Activated CD4-positive, CD25-positive, alpha-beta regulatory T cell (primary cell): ENCODE data around the gene TFF3.

ENCODE experiments used
- DNase-seq, 4 experiments: peaks; one replicate each; lab custom pipeline; 2025; lab: John Stamatoyannopoulos, UW

TFF3 gene

DNA sequence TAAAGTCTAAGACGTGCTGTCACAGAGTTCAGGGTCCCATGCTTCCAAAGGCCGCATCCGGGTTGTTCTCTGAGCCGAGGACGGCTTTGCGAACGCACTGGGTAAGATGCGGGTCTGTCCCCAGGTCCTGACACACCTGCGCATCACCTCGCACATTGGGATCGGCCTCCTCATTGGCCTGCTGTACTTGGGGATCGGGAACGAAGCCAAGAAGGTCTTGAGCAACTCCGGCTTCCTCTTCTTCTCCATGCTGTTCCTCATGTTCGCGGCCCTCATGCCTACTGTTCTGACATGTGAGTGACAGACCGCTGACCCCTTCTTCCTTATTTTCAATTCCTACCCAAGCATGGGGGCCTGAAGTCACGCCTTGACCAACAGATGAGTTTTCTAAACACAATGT is 25.3 kb downstream of the TFF3 start:
- no peak for DNase-seq

- DNase-seq = no peak
Measured at GRCh38 chr21:42288962-42289361, 26.2 kb downstream of the TFF3 start.

GRCh38 chr21:42287193-42288083 is 27.8 kb downstream of the TFF3 start:
- DNase-seq = no peak

DNA sequence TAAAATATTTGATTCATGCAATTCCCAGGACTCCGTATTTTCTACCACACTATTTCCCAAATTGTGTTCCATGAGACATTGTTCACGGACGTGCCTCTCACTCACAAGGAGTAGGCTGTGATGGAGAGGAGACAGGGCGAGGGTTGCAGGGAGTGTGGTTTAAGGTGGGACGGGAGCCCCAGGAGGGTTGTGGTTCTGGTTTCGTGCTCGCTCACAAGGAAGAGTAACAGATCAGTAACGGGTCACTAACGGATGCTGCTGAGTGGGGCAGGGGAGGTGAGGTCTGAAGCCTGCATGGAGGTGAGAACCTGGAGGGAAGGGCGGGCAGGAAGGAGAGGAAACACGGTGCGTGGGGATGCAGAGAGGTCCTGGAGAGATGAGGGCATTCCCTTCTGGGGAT is 28.8 kb downstream of the TFF3 start:
- DNase-seq = no peak

GRCh38 chr21:42285569-42286245 is 29.5 kb downstream of the TFF3 start:
- DNase-seq = no peak

DNA sequence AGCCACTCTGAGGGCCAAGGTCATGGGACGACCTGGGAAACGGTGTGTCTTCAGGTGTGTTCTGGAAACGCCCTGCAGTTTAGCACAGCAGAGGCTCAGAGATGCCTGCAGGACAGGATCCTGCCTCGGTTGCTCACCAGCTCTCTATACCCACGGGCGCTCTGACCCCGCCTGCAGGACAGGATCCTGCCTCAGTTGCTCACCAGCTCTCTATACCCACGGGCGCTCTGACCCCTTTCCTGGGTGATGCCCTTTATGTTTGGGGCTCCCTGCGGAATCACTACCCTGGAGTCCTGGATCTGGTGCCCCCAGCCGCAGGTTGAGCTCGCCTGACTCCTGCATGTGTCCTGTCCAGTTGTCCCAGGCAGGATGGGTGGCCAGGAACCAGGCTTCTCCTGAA is 32.5 kb downstream of the TFF3 start:
- no peak for DNase-seq

DNA sequence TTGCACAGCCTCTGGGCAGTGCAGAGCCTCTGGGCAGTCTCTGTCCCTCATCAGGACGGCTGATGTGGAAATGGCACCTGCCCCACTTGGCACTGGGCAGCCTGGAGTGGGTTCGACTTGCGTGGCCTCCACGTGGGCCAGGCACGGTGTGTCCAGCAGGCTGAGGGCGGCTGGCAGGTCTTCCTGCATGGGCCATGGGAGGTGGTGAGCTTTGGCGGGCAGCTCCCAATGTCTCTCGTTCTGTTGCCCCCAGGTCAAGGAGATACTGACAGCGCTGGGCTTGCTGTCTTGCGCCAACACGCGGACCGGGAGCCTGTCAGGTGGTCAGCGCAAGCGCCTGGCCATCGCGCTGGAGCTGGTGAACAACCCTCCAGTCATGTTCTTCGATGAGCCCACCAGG is 33.2 kb downstream of the TFF3 start:
- DNase-seq = no peak

GRCh38 chr21:42281181-42281680 is 34.0 kb downstream of the TFF3 start:
- DNase-seq = no peak

GRCh38 chr21:42280356-42281180 is 34.6 kb downstream of the TFF3 start:
- no peak for DNase-seq

DNA sequence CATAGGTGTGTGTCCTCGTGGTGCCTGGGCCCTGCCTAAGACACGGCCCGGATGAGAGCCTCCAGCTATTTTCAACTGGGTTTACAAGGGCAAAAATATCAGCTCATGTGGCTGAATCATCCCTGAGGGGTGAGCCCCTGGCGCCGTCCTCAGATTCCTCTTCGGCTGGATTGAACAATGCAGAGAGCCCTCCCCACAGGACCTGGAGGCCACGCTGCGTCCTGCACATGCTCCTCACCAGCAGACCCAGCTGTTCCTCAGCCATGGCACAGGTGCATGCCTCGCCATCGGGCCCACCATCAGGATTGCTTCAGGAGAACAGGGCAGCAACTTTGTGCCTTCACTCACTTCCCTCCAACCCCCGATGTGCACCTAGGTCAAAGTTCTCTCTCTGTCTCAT is 35.3 kb downstream of the TFF3 start:
- no peak for DNase-seq

GRCh38 chr21:42279341-42279871 is 35.8 kb downstream of the TFF3 start:
- no peak for DNase-seq

GRCh38 chr21:42278451-42279149 is 36.6 kb downstream of the TFF3 start:
- no peak for DNase-seq

DNA sequence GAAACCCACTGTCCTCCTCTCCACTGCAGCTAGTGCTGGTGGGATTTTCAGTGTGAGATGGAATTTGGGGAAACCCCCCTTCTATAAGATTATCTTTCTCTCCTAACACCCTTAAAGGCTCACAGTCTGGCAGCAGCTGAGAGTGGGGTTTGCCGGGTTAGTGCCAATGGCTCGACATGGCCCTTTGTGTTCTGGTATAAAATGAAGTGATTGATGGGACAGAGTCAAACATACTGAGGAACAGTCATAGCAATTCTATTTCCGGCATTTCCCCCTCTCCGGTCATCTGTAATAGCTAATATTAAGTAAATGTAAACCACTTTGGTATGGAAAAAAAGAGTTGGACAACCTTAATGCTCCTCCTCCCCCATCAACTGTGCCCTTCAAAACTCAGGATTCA is 37.6 kb downstream of the TFF3 start:
- DNase-seq = no peak

GRCh38 chr21:42276526-42277154 is 38.6 kb downstream of the TFF3 start:
- DNase-seq = no peak

DNA sequence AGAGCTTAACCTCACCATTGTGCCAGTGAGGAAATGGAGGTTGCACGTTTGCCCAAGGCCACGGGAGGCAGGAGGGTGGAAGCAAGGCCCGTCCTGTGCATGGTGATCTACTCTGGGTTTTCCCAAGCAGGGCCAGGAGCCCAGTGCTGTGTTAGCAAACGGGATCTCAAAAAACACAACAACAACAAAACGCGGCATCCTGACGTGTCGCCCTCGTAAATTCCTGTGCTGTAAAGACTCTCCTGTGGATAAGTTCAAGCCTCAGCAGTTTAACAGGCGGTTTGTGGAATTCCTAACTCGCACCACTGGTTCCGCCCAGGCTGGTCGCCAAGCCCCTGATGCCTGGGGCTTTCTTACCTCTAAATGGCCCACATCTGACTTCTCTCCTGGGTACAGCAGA is 39.1 kb downstream of the TFF3 start:
- no peak for DNase-seq

DNA sequence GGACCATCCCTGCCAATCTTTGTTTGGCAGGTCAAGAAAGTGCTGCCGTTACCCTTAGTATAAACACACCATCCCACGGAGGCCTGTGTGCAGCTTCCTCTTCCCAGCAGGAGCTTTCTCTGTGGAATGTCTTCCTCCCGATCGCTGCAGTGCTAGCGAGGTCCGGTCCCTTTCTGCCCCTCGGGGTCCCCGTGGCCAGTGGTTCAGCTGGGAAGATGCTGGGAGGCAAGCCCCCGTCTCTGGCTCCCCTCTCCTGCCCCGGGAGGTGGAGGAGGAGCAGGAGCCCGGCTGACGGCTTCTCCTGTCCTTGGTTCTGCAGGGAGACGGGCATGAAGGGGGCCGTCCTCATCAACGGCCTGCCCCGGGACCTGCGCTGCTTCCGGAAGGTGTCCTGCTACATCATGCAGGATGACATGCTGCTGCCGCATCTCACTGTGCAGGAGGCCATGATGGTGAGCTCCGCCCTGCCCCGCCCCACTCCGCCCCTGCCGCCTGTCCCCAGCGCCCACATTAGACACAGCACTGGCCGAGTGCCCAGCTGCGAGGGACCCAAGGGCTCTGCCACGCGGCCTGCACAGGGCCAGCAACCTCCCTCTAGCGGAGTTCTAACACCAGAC is 42.1 kb downstream of the TFF3 start:
- no peak for DNase-seq

GRCh38 chr21:42272109-42272962 is 42.9 kb downstream of the TFF3 start:
- DNase-seq = no peak

DNA sequence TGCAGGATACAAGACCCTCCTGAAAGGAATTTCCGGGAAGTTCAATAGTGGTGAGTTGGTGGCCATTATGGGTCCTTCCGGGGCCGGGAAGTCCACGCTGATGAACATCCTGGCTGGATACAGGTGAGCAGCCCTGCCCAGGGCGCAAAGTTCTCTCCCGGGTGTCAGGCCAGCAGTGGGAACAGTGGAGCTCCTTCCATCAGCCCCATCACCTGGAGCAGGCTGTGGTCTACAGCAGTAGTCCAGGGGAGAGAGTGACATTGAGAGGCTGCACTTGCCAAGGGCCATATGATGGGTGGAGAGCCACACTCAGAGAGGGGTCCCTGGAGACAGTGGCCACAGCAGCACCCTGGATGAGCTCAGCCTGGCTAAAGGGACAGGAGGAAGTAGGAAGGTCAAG is 44.1 kb downstream of the TFF3 start:
- no peak for DNase-seq

- DNase-seq = no peak
Measured at GRCh38 chr21:42269386-42269785, 45.8 kb downstream of the TFF3 start.
